ENCODE data around the gene THOC1. TPM values are rescaled to one million over a fixed set of nuclear protein-coding genes. Genes with fewer than 3 reads are reported as not detected.

THOC1 gene
- total and polyA plus RNA-seq, 3 donors from 2014 or later, result 41.6 to 82.2 (median 79.7) TPM

- DNase-seq, result peak; percentile 17
- Histone ChIP-seq H3K4me1 (no peaks in the 10 kb centered on the region), H3K27me3 (no peaks in the 10 kb centered on the region), H3K4me3 (no peak overlapping the region), H3K36me3 (ENCODE audit: low read depth, missing control alignments) (no peaks in the 10 kb centered on the region), H3K9me3 (no peaks in the 10 kb centered on the region), H3K27ac (no peak overlapping the region)
- no peak for TF ChIP-seq POLR2A (IDR thresholded peaks at IDR 0.05)
- TF ChIP-seq CTCF (IDR thresholded peaks at IDR 0.05), result peak in 2 of 3 experiments; percentile 35 to 36
- intact Hi-C loops (cut with DNase I; ENCODE audit: low total_unique reads), result loop anchor here (10.0 kb wide), 1 partner anchor 328 kb away; no protein-coding TSS in a partner anchor
- 63 to 69% methylated on average over 8 of the region's 8 CpGs for WGBS, 2 donors
Observed at GRCh38 chr18:286515-287310, 18.9 kb upstream of the THOC1 start.

- WGBS, 2 donors, result 86 to 87% methylated on average over 6 of the region's 6 CpGs
- no peak for DNase-seq
- Histone ChIP-seq H3K27me3 (no peaks in the 10 kb centered on the region), H3K4me3 (no peak overlapping the region), H3K4me1 (no peaks in the 10 kb centered on the region), H3K9me3 (no peaks in the 10 kb centered on the region), H3K36me3 (ENCODE audit: low read depth, missing control alignments) (no peaks in the 10 kb centered on the region), H3K27ac (no peak overlapping the region)
- intact Hi-C loops (cut with DNase I; ENCODE audit: low total_unique reads), result loop anchor here (10.0 kb wide), 1 partner anchor 329 kb away; no protein-coding TSS in a partner anchor
- no peak for TF ChIP-seq POLR2A (IDR thresholded peaks at IDR 0.05)
- TF ChIP-seq CTCF (IDR thresholded peaks at IDR 0.05), result no peak
Observed at GRCh38 chr18:285817-286216, 18.0 kb upstream of the THOC1 start.

- intact Hi-C loops (cut with DNase I; ENCODE audit: low total_unique reads), result no loop called here
- no peak overlapping the region for H3K27ac ChIP-seq
- H3K27me3 ChIP-seq, result no peaks in the 10 kb centered on the region
- H3K4me3 ChIP-seq, result no peak overlapping the region
- TF ChIP-seq CTCF (IDR thresholded peaks at IDR 0.05) (no peak), POLR2A (IDR thresholded peaks at IDR 0.05) (no peak)
- no peak for DNase-seq
- no peaks in the 10 kb centered on the region for H3K36me3 ChIP-seq (ENCODE audit: low read depth, missing control alignments)
- H3K9me3 ChIP-seq, result no peaks in the 10 kb centered on the region
- WGBS, 2 donors, result 71 to 90% methylated on average over 2 of the region's 2 CpGs
- no peaks in the 10 kb centered on the region for H3K4me1 ChIP-seq
Observed at GRCh38 chr18:275486-275885, 7.6 kb upstream of the THOC1 start.

- WGBS, 2 donors, result 84 to 85% methylated on average over 8 of the region's 8 CpGs
- H3K27ac ChIP-seq, result no peak overlapping the region
Observed at GRCh38 chr18:274313-274712, 6.5 kb upstream of the THOC1 start.

More at GRCh38 chr18:274313-274712, 6.5 kb upstream of the THOC1 start:
- no peaks in the 10 kb centered on the region for H3K9me3 ChIP-seq
- no peaks in the 10 kb centered on the region for H3K36me3 ChIP-seq (ENCODE audit: low read depth, missing control alignments)
- no peak overlapping the region for H3K4me3 ChIP-seq
- intact Hi-C loops (cut with DNase I; ENCODE audit: low total_unique reads), result no loop called here
- TF ChIP-seq CTCF (IDR thresholded peaks at IDR 0.05) (no peak), POLR2A (IDR thresholded peaks at IDR 0.05) (no peak)
- no peaks in the 10 kb centered on the region for H3K27me3 ChIP-seq
- DNase-seq, result no peak
- peaks cover 4% of the 10 kb centered on the region for H3K4me1 ChIP-seq
